Epithelial cell of esophagus (primary cell): Measurements from ENCODE around the gene PATZ1.
"Not testable (repeated sequence)": the region's sequence is repeated elsewhere in the genome, so short reads cannot be mapped to it uniquely, and the experiment has no call there.

ENCODE experiments used
- DNase-seq: peaks from one replicate; pipeline ENCODE4 v3.0.0; 2010; ENCODE audit warnings: low read depth
- H3K4me3 ChIP-seq: 2 replicates; pipeline ENCODE4 v1.5.1; 2011; ENCODE audit warnings: mild to moderate bottlenecking, low read length, control low read depth
- CTCF ChIP-seq: IDR thresholded peaks from 2 replicates; pipeline ENCODE4 v1.5.1; 2011; ENCODE audit warnings: low read depth, mild to moderate bottlenecking, low read length, control low read depth, inconsistent platforms; ENCODE audit not compliant: insufficient read depth; ENCODE audit errors: missing control alignments

PATZ1 gene

GRCh38 chr22:31363885-31364465, 17.8 kb upstream of the PATZ1 start:
- no peak for DNase-seq
- TF ChIP-seq CTCF: no peak
- H3K4me3 ChIP-seq: no peak overlapping the region

GRCh38 chr22:31361743-31362142, 15.6 kb upstream of the PATZ1 start:
- no peak for DNase-seq
- TF ChIP-seq CTCF: no peak
- H3K4me3 ChIP-seq: no peak overlapping the region

- no peak for TF ChIP-seq CTCF
- no peak for DNase-seq
- H3K4me3 ChIP-seq: no peak overlapping the region
Measured at GRCh38 chr22:31360029-31360428, 13.9 kb upstream of the PATZ1 start.

- TF ChIP-seq CTCF: no peak
- DNase-seq: no peak
- no peak overlapping the region for H3K4me3 ChIP-seq
Measured at GRCh38 chr22:31354515-31354914, 8.4 kb upstream of the PATZ1 start.

- TF ChIP-seq CTCF: no peak
- DNase-seq: no peak
Measured at GRCh38 chr22:31350410-31350863, 4.3 kb upstream of the PATZ1 start.

GRCh38 chr22:31349960-31350359, 3.8 kb upstream of the PATZ1 start:
- DNase-seq: no peak
- TF ChIP-seq CTCF: no peak
- H3K4me3 ChIP-seq: no peak overlapping the region

More at GRCh38 chr22:31350410-31350863, 4.3 kb upstream of the PATZ1 start:
- H3K4me3 ChIP-seq: no peak overlapping the region

GRCh38 chr22:31348766-31349165, 2.6 kb upstream of the PATZ1 start:
- no peak for DNase-seq
- H3K4me3 ChIP-seq: no peak overlapping the region
- TF ChIP-seq CTCF: no peak

- not testable (repeated sequence) for DNase-seq
- H3K4me3 ChIP-seq: peak overlapping the region; percentile 54
Measured at GRCh38 chr22:31348009-31348337, 1.8 kb upstream of the PATZ1 start.
